PC-9 (cell line): Measurements from ENCODE around the gene ZNF668. TPM values are rescaled to one million over a fixed set of nuclear protein-coding genes. Genes with fewer than 3 reads are reported as not detected.

Experiments
- BruUV-seq: library from RNA; stranded (reverse); fragments of 400-500 nt; replicated peaks from 2 replicates; lab custom pipeline; 2021; lab: Mats Ljungman, UMichigan
- CTCF ChIA-PET: fragments of 300-600 bp; sonication (Branson Sonifier 250); formaldehyde crosslinking; loops from one replicate; lab custom pipeline; 2022; ENCODE audit warnings: antibody characterized with exemption; lab: Charles Lee
- POLR2A ChIA-PET: fragments of 300-600 bp; sonication (Branson Sonifier 250); formaldehyde crosslinking; loops from one replicate; lab custom pipeline; 2022; ENCODE audit warnings: antibody characterized with exemption; ENCODE audit not compliant: unreplicated experiment; lab: Charles Lee
- DNase-seq, 2 experiments: peaks; one replicate each; pipeline versions ENCODE4 v3.0.0 to v3.0.0-alpha.2; 2015 to 2022; ENCODE audit warnings: mixed read lengths in 1 of 2
- H2AFZ ChIP-seq: fragments of 200-600 bp; sonication (generic); 2 replicates; pipeline ENCODE4 v1.8.1; 2017; ENCODE audit warnings: antibody characterized with exemption
- H3F3A ChIP-seq: fragments of 200-600 bp; sonication (generic); 2 replicates; pipeline ENCODE4 v1.8.1; 2017; ENCODE audit warnings: antibody characterized with exemption, mild to moderate bottlenecking, low read depth; ENCODE audit not compliant: insufficient read depth
- H3K27ac ChIP-seq: fragments of 200-600 bp; sonication (generic); 2 replicates; pipeline ENCODE4 v1.6.1; 2016; ENCODE audit warnings: mixed run types
- H3K27me3 ChIP-seq: fragments of 200-600 bp; sonication (generic); 2 replicates; pipeline ENCODE4 v1.6.1; 2016; ENCODE audit warnings: low read depth, mixed run types; ENCODE audit not compliant: insufficient read depth
- H3K36me3 ChIP-seq: fragments of 200-600 bp; sonication (generic); 2 replicates; pipeline ENCODE4 v1.6.1; 2016; ENCODE audit warnings: low read depth, mixed run types
- H3K4me1 ChIP-seq: fragments of 200-600 bp; sonication (generic); replicated peaks from 2 replicates; pipeline ENCODE4 v1.6.1; 2016; ENCODE audit warnings: mixed run types; ENCODE audit not compliant: insufficient read depth
- H3K4me2 ChIP-seq: fragments of 200-600 bp; sonication (generic); 2 replicates; pipeline ENCODE4 v1.6.1; 2017; ENCODE audit warnings: mixed run types
- H3K4me3 ChIP-seq: fragments of 200-600 bp; sonication (generic); 2 replicates; pipeline ENCODE4 v1.6.1; 2016; ENCODE audit warnings: mixed run types
- H3K79me2 ChIP-seq: fragments of 200-600 bp; sonication (generic); 2 replicates; pipeline ENCODE4 v1.6.1; 2017; ENCODE audit warnings: low read depth, mixed run types
- H3K9me2 ChIP-seq: fragments of 200-600 bp; sonication (generic); 2 replicates; pipeline ENCODE4 v1.8.1; 2017; ENCODE audit warnings: mild to moderate bottlenecking; ENCODE audit not compliant: insufficient read depth
- H3K9me3 ChIP-seq: fragments of 200-600 bp; sonication (generic); 2 replicates; pipeline ENCODE4 v1.8.1; 2016; ENCODE audit warnings: low read depth; ENCODE audit not compliant: insufficient read depth
- H4K20me1 ChIP-seq: fragments of 200-600 bp; sonication (generic); 2 replicates; pipeline ENCODE4 v1.8.1; 2017; ENCODE audit not compliant: insufficient read depth
- EZH2 ChIP-seq: fragments of 200-600 bp; sonication (generic); IDR thresholded peaks from 2 replicates; pipeline ENCODE4 v1.8.0; 2017; ENCODE audit warnings: antibody characterized with exemption, low read depth
- intact Hi-C: fragments of 100-400 bp; cut with micrococcal nuclease; formaldehyde crosslinking; loops from one replicate; pipeline ENCODE4 v1.10.0; 2022; ENCODE audit not compliant: unreplicated experiment
- total RNA-seq: library from RNA; stranded (reverse); gene quantifications from 2 replicates; pipeline ENCODE4 v1.2.3, GENCODE V29; 2021
- TF ChIP-seq, protein P1 (sequence below): fragments of 200-600 bp; sonication (generic); conservative IDR thresholded peaks from 2 replicates; pipeline ENCODE4 v1.6.1; 2017; ENCODE audit warnings: mixed run types, antibody characterized with exemption, mild to moderate bottlenecking, moderate library complexity

Gene ZNF668
- total RNA-seq, 1 experiment from 2014 or later: 13.2 TPM

DNA sequence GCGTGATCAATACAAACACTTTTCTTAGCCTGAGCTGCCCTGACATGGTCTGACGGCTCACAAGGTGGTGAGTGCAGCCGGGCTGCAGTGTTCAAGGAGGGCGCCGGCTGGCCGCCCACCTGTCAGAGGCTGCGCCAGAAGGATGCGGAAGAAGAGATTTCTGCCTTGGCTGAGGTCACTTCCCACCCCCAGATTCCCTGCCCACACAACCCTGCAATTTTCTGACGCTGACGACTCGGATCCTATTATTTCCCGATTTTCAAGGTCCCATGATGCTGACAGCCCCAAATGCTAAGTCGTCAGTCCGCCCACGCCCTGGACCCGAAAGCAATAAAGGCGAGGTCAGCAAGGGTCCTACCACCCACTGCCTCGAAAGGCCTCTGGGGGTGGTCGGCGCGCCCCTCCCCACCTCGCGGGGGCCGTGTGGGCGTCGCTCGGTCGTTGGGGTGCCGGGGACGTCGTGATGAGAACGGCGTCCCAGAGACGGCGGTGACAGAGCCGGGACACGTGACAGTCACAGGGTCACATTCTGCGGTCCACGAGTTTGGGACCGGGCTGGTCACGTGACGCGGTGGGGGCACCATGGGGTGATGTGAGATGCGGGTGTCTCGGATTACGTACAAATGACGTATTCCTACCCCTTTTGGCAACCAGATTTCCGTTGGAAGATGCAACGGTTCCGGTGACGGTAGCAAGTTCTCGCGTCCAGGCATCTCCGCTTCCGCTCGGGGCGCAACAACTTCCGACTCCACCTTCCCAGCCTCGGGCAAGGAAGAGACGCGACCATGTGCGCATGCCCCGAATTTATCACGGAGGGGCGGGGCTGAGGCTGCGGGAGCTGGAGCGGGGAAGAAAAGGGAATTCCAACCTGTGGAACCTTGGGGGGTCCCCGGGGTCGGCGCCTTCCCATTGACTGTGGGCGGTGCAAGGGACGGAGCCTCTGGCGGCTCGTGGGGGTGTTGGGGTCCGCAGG, 41.0 kb downstream of the ZNF668 start, which contains the start of gene STX4:
STX4 (plus strand) TSS at position 823 of the 973 bp plus-strand sequence. CDS start 248 bp downstream, outside the sequence.
- Histone ChIP-seq H3K4me2 (peak within 1 kb of the TSS; percentile 97), H3K9me2 (no peaks in the 10 kb centered on the region), H3K27me3 (no peaks in the 10 kb centered on the region), H2AFZ (peak within 1 kb of the TSS; percentile 98), H3K9me3 (no peaks in the 10 kb centered on the region), H4K20me1 (peaks cover 9% of the 10 kb centered on the region), H3K4me1 (peaks cover 12% of the 10 kb centered on the region), H3K4me3 (peak within 1 kb of the TSS; percentile 87), H3K27ac (peak within 1 kb of the TSS; percentile 62), H3K36me3 (no peaks in the 10 kb centered on the region), H3K79me2 (peaks cover 19% of the 10 kb centered on the region), H3F3A (peaks cover 12% of the 10 kb centered on the region; the same call in 1 of the 2 replicates)
- ChIA-PET POLR2A (interaction anchor here (0.6 to 0.7 kb wide), 5 partner anchors 11 to 117 kb away, joined by 3 to 7 read pairs (median 4); partner anchors contain the start of gene KAT8), CTCF (interaction anchor here (0.6 kb wide), 1 partner anchor 354 kb away, joined by 3 read pairs; no protein-coding TSS in a partner anchor)
- TSS peak; percentile 51 for BruUV-seq
- TF ChIP-seq, protein P1, sequence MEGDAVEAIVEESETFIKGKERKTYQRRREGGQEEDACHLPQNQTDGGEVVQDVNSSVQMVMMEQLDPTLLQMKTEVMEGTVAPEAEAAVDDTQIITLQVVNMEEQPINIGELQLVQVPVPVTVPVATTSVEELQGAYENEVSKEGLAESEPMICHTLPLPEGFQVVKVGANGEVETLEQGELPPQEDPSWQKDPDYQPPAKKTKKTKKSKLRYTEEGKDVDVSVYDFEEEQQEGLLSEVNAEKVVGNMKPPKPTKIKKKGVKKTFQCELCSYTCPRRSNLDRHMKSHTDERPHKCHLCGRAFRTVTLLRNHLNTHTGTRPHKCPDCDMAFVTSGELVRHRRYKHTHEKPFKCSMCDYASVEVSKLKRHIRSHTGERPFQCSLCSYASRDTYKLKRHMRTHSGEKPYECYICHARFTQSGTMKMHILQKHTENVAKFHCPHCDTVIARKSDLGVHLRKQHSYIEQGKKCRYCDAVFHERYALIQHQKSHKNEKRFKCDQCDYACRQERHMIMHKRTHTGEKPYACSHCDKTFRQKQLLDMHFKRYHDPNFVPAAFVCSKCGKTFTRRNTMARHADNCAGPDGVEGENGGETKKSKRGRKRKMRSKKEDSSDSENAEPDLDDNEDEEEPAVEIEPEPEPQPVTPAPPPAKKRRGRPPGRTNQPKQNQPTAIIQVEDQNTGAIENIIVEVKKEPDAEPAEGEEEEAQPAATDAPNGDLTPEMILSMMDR: no peak
- no peak for TF ChIP-seq EZH2
- intact Hi-C loops: loop anchor here (1.0 to 2.0 kb wide), 7 partner anchors 36 to 374 kb away; partner anchors contain the start of genes FBRS, HSD3B7, KAT8 and VKORC1
- peak; percentile 93 to 99 for DNase-seq

DNA sequence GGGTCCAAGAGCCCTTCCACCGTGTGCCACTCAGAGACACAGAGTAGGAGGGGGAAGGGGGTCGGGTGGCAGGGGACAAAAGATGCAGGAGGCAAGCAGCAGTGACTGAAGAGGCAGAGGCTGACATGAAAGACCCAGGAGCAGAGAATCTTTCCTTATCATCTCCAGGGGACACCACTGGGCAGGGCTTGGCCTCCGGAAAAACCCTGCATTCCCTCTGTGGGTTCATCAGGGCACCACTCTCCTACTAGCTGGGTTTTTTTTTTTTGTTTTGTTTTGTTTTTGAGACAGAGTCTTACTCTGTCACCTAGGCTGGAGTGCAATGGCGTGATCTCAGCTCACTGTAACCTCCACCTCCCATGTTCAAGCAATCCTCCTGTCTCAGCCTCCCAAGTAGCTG, 42.8 kb downstream of the ZNF668 start:
- peaks cover 15% of the 10 kb centered on the region; the same call in 1 of the 2 replicates for H3F3A ChIP-seq
- no peak overlapping the region for H2AFZ ChIP-seq
- H3K9me3 ChIP-seq: no peaks in the 10 kb centered on the region
- no peaks in the 10 kb centered on the region for H3K9me2 ChIP-seq
- ChIA-PET CTCF (interaction anchor here (0.5 kb wide), 1 partner anchor 64 kb away, joined by 4 read pairs; no protein-coding TSS in a partner anchor), POLR2A (no interaction called here)
- H4K20me1 ChIP-seq: peaks cover 9% of the 10 kb centered on the region
- DNase-seq: no peak
- H3K79me2 ChIP-seq: peaks cover 19% of the 10 kb centered on the region
- H3K4me2 ChIP-seq: peak overlapping the region; percentile 97; the same call in 1 of the 2 replicates
- TF ChIP-seq, protein P1: no peak
- no peak for TF ChIP-seq EZH2
- no peaks in the 10 kb centered on the region for H3K27me3 ChIP-seq
- no peak overlapping the region for H3K4me3 ChIP-seq
- no peaks in the 10 kb centered on the region for H3K36me3 ChIP-seq
- peaks cover 12% of the 10 kb centered on the region for H3K4me1 ChIP-seq
- H3K27ac ChIP-seq: no peak overlapping the region
- BruUV-seq: no TSS peak
- intact Hi-C loops: no loop called here

DNA sequence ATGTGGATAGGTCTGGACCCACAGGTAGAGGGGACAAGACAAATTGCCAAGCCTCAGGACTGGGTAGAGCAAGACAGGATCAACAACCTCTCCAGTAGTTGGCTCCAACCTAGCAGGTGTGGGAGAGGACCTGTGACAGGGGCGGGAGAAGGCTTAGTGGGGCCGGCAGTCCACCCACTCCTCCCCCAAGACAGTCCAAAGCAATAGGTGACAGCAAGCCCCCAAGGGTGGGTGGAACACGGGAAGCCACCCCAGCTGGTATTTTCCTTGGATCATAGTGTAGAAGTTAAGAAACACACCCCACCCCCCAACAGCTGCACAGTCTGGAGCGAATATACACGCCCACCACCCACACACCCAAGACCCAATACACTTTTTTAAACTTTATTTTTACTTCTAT, 44.8 kb downstream of the ZNF668 start:
- Histone ChIP-seq H3K9me2 (no peaks in the 10 kb centered on the region), H3F3A (peaks cover 14% of the 10 kb centered on the region; the same call in 1 of the 2 replicates), H3K36me3 (no peaks in the 10 kb centered on the region), H3K4me1 (peaks cover 7% of the 10 kb centered on the region), H3K27me3 (no peaks in the 10 kb centered on the region), H3K27ac (no peak overlapping the region), H3K79me2 (peaks cover 7% of the 10 kb centered on the region), H3K9me3 (no peaks in the 10 kb centered on the region), H2AFZ (no peak overlapping the region), H3K4me3 (no peak overlapping the region), H4K20me1 (peaks cover under 1% of the 10 kb centered on the region; the same call in 1 of the 2 replicates), H3K4me2 (no peak overlapping the region)
- ChIA-PET CTCF (no interaction called here), POLR2A (no interaction called here)
- no TSS peak for BruUV-seq
- no peak for DNase-seq
- TF ChIP-seq, protein P1: no peak
- TF ChIP-seq EZH2: no peak
- intact Hi-C loops: no loop called here
